ENCODE results near the gene MTMR10.

DNA sequence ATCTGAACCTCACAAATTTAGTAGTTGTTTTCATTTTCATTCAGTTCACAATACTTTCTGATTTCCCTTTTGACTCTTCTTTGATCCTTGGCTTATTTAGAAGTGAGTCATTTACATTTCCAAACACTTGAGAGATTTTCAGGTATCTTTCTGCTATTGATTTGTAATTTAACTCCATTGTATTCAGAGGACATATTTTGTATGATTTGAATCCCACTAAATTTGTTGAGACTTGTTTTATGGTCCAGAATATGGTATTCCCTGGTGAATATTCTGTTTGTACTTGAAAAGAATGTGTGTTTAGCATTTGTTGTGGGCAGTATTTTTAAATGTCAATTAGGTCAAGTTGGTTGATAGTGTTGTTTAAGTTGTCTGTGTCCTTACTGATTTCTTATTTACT is 58.1 kb downstream of the MTMR10 start:
- TF ChIP-seq POLR2A (IDR thresholded peaks at IDR 0.05; ENCODE audit: low read length) (no peak), GATA1 (IDR thresholded peaks at IDR 0.05; ENCODE audit: low read depth, low read length) (no peak)

Measured in erythroblast (primary cell).